Mesothelial cell of epicardium (in vitro differentiated cells): ENCODE results near the gene PDE1C. TPM values are rescaled to one million over a fixed set of nuclear protein-coding genes. Genes with fewer than 3 reads are reported as not detected.

Experiments used
- DNase-seq, 2 experiments: peaks; one replicate each; pipeline ENCODE4 v3.0.0; 2021; ENCODE audit warnings: low spot score in 2 of 2; ENCODE audit not compliant: unreplicated experiment in 2 of 2
- H3K27ac Mint-ChIP-seq: 2 replicates; pipeline ENCODE4 v1.8.0; 2021; ENCODE audit warnings: mixed read lengths
- H3K27me3 Mint-ChIP-seq: 2 replicates; pipeline ENCODE4 v1.8.0; 2021; ENCODE audit warnings: low read depth, mixed read lengths
- H3K36me3 Mint-ChIP-seq: 2 replicates; pipeline ENCODE4 v1.8.0; 2021; ENCODE audit warnings: mixed read lengths
- H3K4me1 Mint-ChIP-seq: 2 replicates; pipeline ENCODE4 v1.8.0; 2021; ENCODE audit warnings: mixed read lengths
- H3K4me3 Mint-ChIP-seq: 2 replicates; pipeline ENCODE4 v1.8.0; 2021; ENCODE audit warnings: mild to moderate bottlenecking, moderate library complexity, mixed read lengths
- H3K9me3 Mint-ChIP-seq: 2 replicates; pipeline ENCODE4 v1.8.0; 2021; ENCODE audit warnings: mixed read lengths
- CTCF ChIP-seq: fragments of 200-600 bp; sonication (generic); IDR thresholded peaks from one replicate; pipeline ENCODE4 v1.5.0; 2021; ENCODE audit warnings: antibody characterized with exemption; ENCODE audit not compliant: unreplicated experiment
- total RNA-seq: library from RNA; stranded (reverse); gene quantifications from 3 replicates; pipeline ENCODE4 v1.2.1, GENCODE V29; 2021

PDE1C gene
- total RNA-seq, 1 donor from 2014 or later, result 0.94 TPM

- no peak for DNase-seq
- Mint-ChIP-seq H3K27ac (no peak overlapping the region), H3K27me3 (peaks cover 16% of the 10 kb centered on the region), H3K4me3 (no peak overlapping the region), H3K36me3 (no peaks in the 10 kb centered on the region), H3K9me3 (peaks cover 7% of the 10 kb centered on the region), H3K4me1 (peaks cover 24% of the 10 kb centered on the region)
- TF ChIP-seq CTCF, result no peak
These were observed 135.7 kb downstream of the PDE1C start for GRCh38 chr7:31934551-31934950.

GRCh38 chr7:31933481-31933880 lies 136.7 kb downstream of the PDE1C start:
- Mint-ChIP-seq H3K36me3 (no peaks in the 10 kb centered on the region), H3K27me3 (peaks cover 18% of the 10 kb centered on the region), H3K27ac (no peak overlapping the region), H3K4me1 (peaks cover 24% of the 10 kb centered on the region), H3K4me3 (no peak overlapping the region), H3K9me3 (peaks cover 11% of the 10 kb centered on the region)
- no peak for DNase-seq
- no peak for TF ChIP-seq CTCF

- H3K27ac Mint-ChIP-seq, result no peak overlapping the region
These were observed 143.1 kb downstream of the PDE1C start for GRCh38 chr7:31926991-31927584.

GRCh38 chr7:31925753-31926454 lies 144.3 kb downstream of the PDE1C start:
- no peak for TF ChIP-seq CTCF

More at GRCh38 chr7:31926991-31927584, 143.1 kb downstream of the PDE1C start:
- DNase-seq, result no peak
- no peaks in the 10 kb centered on the region for H3K36me3 Mint-ChIP-seq
- TF ChIP-seq CTCF, result no peak
- peaks cover 64% of the 10 kb centered on the region for H3K27me3 Mint-ChIP-seq
- peaks cover 15% of the 10 kb centered on the region for H3K9me3 Mint-ChIP-seq
- H3K4me3 Mint-ChIP-seq, result no peak overlapping the region
- peaks cover under 1% of the 10 kb centered on the region for H3K4me1 Mint-ChIP-seq

GRCh38 chr7:31924251-31924650 lies 146.0 kb downstream of the PDE1C start:
- Mint-ChIP-seq H3K36me3 (no peaks in the 10 kb centered on the region), H3K4me3 (no peak overlapping the region), H3K27me3 (peaks cover 68% of the 10 kb centered on the region), H3K9me3 (peaks cover 5% of the 10 kb centered on the region), H3K27ac (no peak overlapping the region), H3K4me1 (peaks cover 2% of the 10 kb centered on the region)
- DNase-seq, result no peak
- no peak for TF ChIP-seq CTCF

More at GRCh38 chr7:31925753-31926454, 144.3 kb downstream of the PDE1C start:
- Mint-ChIP-seq H3K36me3 (no peaks in the 10 kb centered on the region), H3K4me1 (peaks cover 2% of the 10 kb centered on the region), H3K9me3 (peaks cover 15% of the 10 kb centered on the region), H3K4me3 (no peak overlapping the region), H3K27ac (no peak overlapping the region), H3K27me3 (peaks cover 63% of the 10 kb centered on the region)
- DNase-seq, result no peak
